Neutrophil (primary cell): ENCODE results near the gene ATRN.

Experiments
- H3K27ac ChIP-seq: fragments of 200-600 bp; sonication (generic); 2 replicates; pipeline ENCODE4 v1.5.1; 2016; ENCODE audit warnings: mild to moderate bottlenecking, moderate library complexity
- H3K27me3 ChIP-seq: fragments of 200-600 bp; sonication (generic); 2 replicates; pipeline ENCODE4 v1.6.0; 2016; ENCODE audit warnings: mild to moderate bottlenecking
- H3K36me3 ChIP-seq: fragments of 200-600 bp; sonication (generic); 2 replicates; pipeline ENCODE4 v1.5.1; 2017
- H3K4me1 ChIP-seq, 2 experiments: fragments of 200-600 bp in 1 of 2; sonication (generic) in 1 of 2; 1 replicate in 1 of 2; 2 replicates in 1 of 2; pipeline versions ENCODE4 v1.5.1 to v1.6.1; 2013 to 2016; ENCODE audit warnings: low read depth in 1 of 2, low read length in 1 of 2, mild to moderate bottlenecking in 1 of 2, moderate library complexity in 1 of 2; ENCODE audit not compliant: control insufficient read depth in 1 of 2, insufficient read depth in 1 of 2
- H3K4me3 ChIP-seq, 2 experiments: fragments of 200-600 bp in 1 of 2; sonication (generic) in 1 of 2; 1 replicate in 1 of 2; 2 replicates in 1 of 2; pipeline ENCODE4 v1.5.1; 2013 to 2016; ENCODE audit warnings: low read depth in 1 of 2, low read length in 1 of 2, mild to moderate bottlenecking in 1 of 2, moderate library complexity in 1 of 2
- H3K9me3 ChIP-seq: fragments of 200-600 bp; sonication (generic); 2 replicates; pipeline ENCODE4 v1.5.1; 2016
- CTCF ChIP-seq: fragments of 200-600 bp; sonication (generic); IDR thresholded peaks from 2 replicates; pipeline ENCODE4 v1.5.1; 2016; ENCODE audit warnings: antibody characterized with exemption

ATRN gene

GRCh38 chr20:3645309-3646066 is 174.7 kb downstream of the ATRN start:
- Histone ChIP-seq H3K36me3 (peaks cover 22% of the 10 kb centered on the region), H3K27me3 (no peaks in the 10 kb centered on the region)
- no peak for TF ChIP-seq CTCF

GRCh38 chr20:3646067-3646440 is 175.2 kb downstream of the ATRN start:
- no peak overlapping the region for H3K4me3 ChIP-seq
- no peak overlapping the region for H3K27ac ChIP-seq
- no peak for TF ChIP-seq CTCF
- no peaks in the 10 kb centered on the region for H3K4me1 ChIP-seq
- no peaks in the 10 kb centered on the region for H3K9me3 ChIP-seq
- peaks cover 22% of the 10 kb centered on the region for H3K36me3 ChIP-seq
- no peaks in the 10 kb centered on the region for H3K27me3 ChIP-seq

More at GRCh38 chr20:3645309-3646066, 174.7 kb downstream of the ATRN start:
- H3K27ac ChIP-seq: no peak overlapping the region
- no peaks in the 10 kb centered on the region for H3K4me1 ChIP-seq
- H3K4me3 ChIP-seq: no peak overlapping the region
- no peaks in the 10 kb centered on the region for H3K9me3 ChIP-seq

GRCh38 chr20:3646651-3647050 is 175.8 kb downstream of the ATRN start:
- Histone ChIP-seq H3K9me3 (no peaks in the 10 kb centered on the region), H3K4me3 (no peak overlapping the region), H3K4me1 (peaks cover 0 to 5% of the 10 kb centered on the region in 2 experiments), H3K36me3 (peaks cover 22% of the 10 kb centered on the region), H3K27ac (no peak overlapping the region), H3K27me3 (no peaks in the 10 kb centered on the region)
- TF ChIP-seq CTCF: no peak

GRCh38 chr20:3647473-3647872 is 176.7 kb downstream of the ATRN start:
- Histone ChIP-seq H3K27me3 (no peaks in the 10 kb centered on the region), H3K27ac (no peak overlapping the region), H3K4me1 (peaks cover 0 to 13% of the 10 kb centered on the region in 2 experiments), H3K4me3 (no peak overlapping the region), H3K9me3 (no peaks in the 10 kb centered on the region), H3K36me3 (peaks cover 22% of the 10 kb centered on the region)
- no peak for TF ChIP-seq CTCF

GRCh38 chr20:3648951-3649350 is 178.1 kb downstream of the ATRN start:
- Histone ChIP-seq H3K4me1 (peaks cover 14 to 28% of the 10 kb centered on the region in 2 experiments), H3K4me3 (no peak overlapping the region), H3K27ac (no peak overlapping the region), H3K36me3 (peaks cover 22% of the 10 kb centered on the region), H3K9me3 (no peaks in the 10 kb centered on the region), H3K27me3 (no peaks in the 10 kb centered on the region)
- no peak for TF ChIP-seq CTCF
